GM21737 (cell line): ENCODE results near the gene VWA2.
"Not testable (repeated sequence)": the region's sequence is repeated elsewhere in the genome, so short reads cannot be mapped to it uniquely, and the experiment has no call there.

Experiments
- ATAC-seq: cut with Tn5 transposase; IDR thresholded peaks from one replicate; pipeline ENCODE4 v1.9.1; 2021; ENCODE audit warnings: mild to moderate bottlenecking, moderate library complexity; ENCODE audit not compliant: unreplicated experiment

The VWA2 gene

DNA sequence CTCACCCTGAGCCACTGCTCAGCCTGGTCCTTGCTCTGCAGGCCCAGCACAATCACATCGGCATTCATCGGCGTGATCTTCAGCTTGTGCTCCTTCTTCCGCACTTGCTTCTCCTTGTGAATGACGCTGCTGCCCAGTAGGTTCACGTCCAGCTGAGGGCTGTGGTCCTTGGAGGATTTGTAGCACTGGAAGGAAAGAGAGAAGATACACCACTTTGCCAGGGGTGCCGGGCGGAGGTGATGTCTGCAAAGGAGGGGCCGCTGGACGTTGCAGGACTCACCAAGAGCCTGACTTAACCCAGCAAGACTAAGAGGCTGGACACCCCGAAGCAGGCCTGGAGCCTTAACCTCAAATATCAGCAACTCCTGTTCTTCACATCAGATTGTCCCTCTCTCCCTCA lies 74.8 kb downstream of the VWA2 start:
- no peak for ATAC-seq

DNA sequence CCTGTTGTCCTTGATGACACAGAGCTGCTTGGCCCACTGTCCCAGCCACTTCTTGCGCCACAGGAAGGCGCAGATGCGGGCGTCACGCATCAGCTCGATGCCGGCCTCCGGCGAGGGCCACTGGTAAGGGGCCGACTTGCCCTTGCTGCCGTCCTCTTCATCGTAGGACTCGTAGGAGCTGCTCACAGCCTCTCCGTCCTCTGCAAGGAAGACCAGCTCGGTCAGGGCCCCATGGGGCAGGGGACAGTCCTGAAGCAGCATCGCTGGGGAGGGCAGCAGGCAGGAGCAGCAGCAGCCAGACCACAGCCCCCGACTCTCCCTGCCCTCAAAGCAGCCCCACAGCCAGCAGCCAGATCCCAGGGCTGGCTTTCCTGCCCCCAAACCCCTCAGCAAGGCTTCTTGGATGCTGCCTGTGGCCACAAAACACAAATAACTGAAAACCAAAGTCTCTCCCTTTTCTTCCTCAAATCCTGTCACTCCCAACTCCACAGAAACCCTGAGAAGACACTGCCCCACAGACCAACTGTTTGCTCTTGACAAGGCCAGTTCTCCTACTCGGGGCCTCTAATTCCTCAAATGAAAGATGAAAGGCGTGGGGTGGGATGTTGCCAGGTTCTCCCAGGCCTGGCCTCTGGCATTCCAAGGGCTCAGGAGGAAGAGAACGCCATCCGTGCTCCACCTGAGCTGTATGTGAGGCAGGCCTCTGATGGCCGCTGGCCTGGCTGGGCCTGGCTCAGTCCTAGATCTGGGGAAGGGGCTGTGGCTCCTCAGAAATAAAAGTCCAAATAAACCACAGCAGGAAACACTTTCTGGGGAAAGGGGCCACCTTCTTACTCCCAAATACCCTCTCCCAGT lies 76.7 kb downstream of the VWA2 start:
- no peak for ATAC-seq

GRCh38 chr10:114316744-114317143 lies 77.7 kb downstream of the VWA2 start:
- no peak for ATAC-seq

DNA sequence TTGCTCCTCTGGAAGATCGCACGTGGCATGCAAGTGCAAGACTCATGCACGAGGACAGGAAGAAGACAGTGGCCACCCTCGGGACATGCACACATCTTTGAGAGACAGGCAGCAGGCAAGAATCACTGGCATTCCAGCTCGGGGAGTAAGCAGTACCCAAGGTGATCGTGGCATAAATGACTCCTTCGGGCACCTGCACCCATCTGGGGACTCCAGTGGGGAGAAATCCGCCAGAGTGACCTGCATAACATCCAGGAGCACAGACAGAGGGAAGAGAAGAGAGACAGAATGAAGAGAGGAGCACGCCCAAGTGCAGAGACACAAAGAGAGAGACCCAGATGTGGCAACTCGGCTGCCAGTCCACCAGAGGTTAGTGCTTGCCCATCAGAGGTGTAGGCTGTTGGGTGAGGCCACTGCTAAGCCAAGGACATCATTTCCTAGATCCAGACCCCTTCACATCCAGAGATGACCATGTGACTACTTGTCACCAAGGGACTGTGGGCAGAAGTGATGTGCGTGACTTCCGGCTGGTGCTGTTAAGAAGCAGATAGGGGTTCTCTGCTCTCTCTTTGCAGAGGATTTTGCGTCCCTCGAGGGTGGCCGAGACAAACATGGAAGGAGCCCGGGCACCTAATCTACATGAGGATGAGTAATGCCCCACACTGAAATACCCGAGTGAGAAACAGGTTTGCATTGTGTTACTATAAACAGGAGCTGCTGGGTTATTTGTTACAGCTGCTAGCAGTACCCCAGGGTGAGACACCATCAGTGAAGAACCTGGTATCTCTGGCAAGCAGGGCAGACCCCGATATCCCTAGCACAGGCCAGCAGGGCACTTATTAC lies 80.6 kb downstream of the VWA2 start:
- ATAC-seq = no peak

DNA sequence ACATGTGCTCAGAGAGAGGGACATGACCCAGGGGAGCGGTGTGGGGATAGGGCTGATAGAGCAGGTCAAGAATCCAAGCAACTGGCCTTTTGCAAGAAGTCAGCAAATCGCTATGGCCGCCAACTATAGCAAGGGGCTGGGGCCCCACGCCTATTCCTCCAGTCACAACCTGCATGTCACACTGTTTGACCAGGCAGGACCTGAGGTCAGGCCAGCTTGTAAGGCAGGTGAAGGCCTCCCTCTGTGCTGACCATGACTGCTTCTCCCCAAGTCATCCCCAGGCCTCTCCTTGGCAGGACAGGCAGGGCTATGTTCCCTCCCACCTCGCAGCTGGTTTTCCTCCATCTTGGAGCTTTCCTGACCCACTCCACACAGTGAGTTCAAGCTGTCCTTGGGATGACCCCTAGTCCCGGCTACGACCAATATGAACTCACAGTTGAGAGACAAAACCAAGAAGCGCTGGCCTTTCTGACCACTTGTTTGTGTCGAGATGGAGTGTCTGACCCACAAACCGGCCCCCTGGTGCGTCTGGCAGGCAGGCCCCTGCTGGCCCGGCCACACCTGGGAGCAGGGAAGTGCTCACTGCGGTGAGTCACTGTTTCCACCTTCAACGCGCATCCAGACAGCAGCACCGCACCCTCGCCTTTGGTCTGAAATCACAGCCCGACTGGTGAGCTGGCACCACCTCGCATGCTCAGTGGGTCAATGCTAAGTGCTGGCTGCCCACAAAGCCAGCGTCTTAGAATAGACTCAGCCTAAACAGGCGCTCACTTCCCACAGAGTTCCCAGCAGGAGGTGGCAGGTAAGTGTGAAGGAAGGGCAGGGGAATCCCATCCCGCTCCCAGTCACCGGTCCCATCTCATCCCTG lies 81.4 kb downstream of the VWA2 start:
- no peak for ATAC-seq

DNA sequence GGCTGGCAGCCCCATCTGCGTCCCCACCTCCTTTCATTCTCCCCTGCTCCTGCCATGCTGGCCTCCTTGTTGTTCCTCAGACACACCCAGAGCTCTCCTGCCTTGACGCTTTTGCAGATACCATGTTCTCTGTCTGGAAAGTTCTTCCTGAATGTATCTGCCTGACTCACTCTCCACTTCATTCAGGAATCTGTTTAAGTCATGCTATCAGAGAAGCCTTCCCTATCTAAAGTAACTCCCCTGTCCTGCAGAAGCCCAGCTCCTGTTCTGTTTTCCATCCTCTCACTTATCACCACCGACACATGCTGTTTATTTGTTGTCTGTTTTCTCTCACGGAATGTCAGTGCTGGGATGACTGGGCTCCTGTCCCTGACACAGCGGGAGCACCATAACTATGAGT lies 83.3 kb downstream of the VWA2 start:
- ATAC-seq = no peak

DNA sequence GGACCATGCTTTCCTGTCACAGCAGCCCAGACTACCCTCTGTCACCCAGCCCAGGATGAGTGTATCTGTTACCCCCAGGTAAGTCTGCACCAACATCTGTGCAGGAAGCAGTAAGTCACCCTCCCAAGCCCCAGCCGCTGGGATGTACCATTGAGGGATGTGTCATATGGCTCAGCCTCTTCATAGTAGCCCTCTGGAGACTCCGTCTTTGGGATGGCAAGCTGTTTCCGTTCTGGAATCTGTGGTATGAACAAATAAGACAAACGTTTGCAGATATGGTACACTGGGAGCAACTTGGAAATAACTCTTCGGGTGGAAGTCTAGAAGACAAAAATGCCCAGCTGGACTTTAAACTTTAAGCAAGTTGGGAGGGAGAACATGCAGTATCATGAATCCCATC lies 84.0 kb downstream of the VWA2 start:
- no peak for ATAC-seq

GRCh38 chr10:114326795-114327194 lies 87.7 kb downstream of the VWA2 start:
- no peak for ATAC-seq

GRCh38 chr10:114327537-114328440 lies 88.7 kb downstream of the VWA2 start:
- ATAC-seq = no peak

GRCh38 chr10:114328441-114328812 lies 89.4 kb downstream of the VWA2 start:
- no peak for ATAC-seq

GRCh38 chr10:114328874-114329273 lies 89.8 kb downstream of the VWA2 start:
- ATAC-seq = no peak

DNA sequence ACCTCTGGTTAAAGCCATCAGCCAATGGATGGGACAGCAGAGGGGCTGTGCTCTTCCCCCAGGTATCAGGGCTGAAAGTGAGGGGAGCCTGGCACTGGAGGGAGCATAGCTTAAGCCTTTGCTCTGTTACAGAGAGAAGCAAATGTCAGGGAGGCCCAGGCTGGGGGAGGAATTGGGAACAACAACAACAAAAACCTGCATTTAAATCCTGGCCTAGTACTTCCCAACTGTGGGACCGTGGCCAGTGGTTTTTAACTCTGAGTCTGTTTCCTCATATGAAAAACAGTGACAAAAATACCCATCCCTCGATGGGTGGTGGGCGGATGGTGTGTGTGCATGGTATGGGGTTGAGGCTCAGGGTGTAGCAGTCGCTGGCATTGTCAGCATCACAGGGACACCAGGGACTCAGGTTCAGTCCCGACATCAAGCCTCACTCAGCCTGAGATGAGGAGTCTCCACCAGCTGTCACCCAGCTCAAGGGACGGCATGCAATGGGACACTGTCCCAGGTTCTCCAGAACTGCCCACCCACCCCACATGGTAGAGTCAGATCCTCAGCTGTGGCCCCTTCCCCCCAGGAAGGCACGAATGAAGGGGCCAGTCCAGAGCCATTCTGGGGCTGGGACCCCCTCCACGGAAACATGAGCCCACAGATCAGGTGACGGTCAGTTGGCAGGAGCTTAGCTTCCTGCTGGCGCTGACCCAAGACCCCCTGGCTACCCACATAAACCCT lies 90.7 kb downstream of the VWA2 start:
- no peak for ATAC-seq

DNA sequence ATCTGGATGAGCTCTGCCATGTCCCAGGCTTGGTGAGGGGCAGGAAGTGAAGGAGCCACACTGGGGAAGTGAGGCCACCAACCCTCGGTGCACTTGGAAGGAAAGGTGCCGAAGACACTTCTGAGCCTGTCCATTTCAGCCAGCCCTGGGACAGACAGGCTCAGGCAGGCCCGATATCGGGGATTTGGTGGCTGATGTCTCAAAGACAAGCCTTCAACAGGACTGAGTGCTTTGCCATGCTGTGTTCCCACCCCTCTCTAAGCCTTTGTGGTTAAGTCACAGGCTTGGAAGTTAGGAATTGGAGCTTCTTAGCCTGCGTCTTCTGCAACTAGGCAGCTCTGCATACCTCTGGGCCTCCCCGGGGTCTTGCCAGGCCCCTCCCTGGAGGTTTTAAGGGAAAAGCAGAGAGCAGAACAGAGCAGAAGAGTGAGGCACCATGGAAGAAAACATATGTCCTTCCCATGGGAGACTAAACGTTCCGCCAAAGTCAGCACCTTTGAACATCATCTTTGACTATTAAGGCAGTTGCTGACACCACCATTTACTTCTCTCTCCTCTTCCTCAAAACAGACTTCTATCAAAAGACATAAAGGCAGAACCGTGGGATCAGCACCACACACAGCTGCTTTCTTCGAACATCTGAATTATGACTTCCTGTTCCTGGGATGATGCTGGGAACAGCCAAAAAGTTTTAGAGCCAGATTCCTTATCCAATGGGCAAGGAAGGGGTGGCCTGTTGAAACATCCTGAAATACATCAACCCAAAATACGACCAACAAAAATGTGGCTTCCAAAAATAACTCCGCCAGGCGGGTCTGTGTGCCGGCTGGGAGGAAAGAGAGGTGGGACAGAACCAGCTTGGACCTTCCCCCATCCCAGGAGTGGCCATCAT lies 93.5 kb downstream of the VWA2 start:
- ATAC-seq = no peak

- not testable (repeated sequence) for ATAC-seq
Measured at GRCh38 chr10:114333441-114333840, 94.4 kb downstream of the VWA2 start.

- ATAC-seq = no peak
Measured at GRCh38 chr10:114334301-114334700, 95.2 kb downstream of the VWA2 start.

DNA sequence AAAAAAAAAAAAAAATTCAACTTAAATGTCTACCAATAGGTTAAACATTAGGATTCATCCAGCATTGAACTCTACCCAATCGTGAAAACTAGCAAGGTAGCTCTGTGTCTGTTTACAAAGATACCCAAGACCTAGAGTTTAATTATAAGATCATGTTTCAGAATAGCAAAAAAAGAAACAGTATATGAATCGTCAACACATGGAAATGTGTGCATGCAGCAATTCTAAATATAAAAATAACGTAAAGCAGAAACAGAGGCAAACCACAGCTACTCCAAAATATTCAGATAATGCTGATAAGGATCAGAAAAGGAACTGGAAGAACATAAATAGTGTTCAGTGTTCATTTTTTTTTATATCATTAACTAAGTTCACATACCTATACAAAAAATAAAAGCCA lies 96.6 kb downstream of the VWA2 start:
- no peak for ATAC-seq

DNA sequence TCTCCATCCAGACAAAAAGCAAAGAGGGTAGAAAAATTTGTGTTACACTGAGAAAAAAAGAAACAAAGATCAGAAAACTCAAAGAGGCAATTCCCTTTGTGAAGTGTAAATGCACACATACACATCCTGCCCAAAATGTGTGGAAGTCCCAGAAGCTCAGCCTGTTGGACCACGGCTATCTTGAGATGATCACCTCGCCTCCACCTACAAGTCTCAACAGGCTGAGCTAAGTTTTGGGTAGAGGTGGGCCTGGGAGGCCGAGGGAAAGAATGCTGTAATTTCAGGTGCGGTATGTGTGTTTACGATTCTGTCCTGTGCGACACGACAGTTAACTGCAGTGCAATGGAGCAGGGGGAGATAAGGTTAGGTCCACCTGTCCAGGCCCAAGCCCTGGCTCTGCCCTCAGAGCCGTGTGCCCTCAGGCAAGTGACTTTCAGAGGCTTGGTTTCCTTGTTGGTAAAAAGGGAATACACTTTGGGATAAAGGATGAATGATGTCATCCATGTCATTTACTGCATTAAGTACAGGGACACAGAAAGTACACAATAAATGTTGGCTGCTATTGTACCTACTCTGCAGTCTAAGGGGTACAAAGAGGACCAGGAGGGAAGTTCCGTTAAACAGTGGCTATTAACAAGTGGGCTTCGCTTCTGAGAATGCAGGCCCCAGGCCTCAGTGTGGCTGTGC lies 97.9 kb downstream of the VWA2 start:
- ATAC-seq = no peak
